ENCODE data around the gene UBE2I.

Gene UBE2I

DNA sequence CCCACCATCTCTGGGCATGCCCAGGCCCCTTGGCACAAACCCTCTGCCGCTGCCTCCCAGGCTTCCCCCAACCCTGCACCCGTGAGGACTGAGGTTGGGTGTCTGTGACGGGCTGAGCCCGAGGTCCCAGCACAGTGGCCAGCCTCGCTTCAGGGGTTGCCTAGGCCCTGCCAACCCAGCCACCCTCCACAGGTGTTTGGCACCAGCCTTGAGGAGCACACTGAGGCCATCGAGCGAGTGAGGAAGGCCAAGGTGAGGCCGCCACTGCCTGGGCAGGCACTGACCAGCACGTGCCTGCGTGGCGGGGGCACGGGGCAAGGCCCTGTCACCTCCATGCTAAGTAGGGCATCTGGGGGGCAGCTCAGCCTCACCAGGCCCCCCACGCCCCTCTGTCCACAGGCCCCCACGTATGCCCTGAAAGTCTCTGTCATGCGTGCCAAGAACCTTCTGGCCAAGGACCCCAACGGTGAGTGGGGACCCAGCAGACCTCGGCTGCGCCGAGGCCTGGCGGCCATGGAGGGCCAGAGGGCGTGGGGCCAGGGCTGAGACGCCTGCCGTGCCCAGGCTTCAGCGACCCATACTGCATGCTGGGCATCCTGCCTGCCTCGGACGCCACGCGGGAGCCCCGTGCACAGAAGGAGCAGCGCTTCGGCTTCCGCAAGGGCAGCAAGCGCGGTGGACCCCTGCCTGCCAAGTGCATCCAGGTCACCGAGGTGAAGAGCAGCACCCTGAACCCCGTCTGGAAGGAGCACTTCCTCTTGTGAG is 31.5 kb downstream of the UBE2I start:
- no peak for DNase-seq (ENCODE audit: low read depth)
- no peak overlapping the region for H3K4me3 ChIP-seq (ENCODE audit: low read length)
- TF ChIP-seq, protein P1, sequence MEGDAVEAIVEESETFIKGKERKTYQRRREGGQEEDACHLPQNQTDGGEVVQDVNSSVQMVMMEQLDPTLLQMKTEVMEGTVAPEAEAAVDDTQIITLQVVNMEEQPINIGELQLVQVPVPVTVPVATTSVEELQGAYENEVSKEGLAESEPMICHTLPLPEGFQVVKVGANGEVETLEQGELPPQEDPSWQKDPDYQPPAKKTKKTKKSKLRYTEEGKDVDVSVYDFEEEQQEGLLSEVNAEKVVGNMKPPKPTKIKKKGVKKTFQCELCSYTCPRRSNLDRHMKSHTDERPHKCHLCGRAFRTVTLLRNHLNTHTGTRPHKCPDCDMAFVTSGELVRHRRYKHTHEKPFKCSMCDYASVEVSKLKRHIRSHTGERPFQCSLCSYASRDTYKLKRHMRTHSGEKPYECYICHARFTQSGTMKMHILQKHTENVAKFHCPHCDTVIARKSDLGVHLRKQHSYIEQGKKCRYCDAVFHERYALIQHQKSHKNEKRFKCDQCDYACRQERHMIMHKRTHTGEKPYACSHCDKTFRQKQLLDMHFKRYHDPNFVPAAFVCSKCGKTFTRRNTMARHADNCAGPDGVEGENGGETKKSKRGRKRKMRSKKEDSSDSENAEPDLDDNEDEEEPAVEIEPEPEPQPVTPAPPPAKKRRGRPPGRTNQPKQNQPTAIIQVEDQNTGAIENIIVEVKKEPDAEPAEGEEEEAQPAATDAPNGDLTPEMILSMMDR (IDR thresholded peaks at IDR 0.05; ENCODE audit: insufficient read depth, low read depth, low read length, missing control alignments), result no peak

DNA sequence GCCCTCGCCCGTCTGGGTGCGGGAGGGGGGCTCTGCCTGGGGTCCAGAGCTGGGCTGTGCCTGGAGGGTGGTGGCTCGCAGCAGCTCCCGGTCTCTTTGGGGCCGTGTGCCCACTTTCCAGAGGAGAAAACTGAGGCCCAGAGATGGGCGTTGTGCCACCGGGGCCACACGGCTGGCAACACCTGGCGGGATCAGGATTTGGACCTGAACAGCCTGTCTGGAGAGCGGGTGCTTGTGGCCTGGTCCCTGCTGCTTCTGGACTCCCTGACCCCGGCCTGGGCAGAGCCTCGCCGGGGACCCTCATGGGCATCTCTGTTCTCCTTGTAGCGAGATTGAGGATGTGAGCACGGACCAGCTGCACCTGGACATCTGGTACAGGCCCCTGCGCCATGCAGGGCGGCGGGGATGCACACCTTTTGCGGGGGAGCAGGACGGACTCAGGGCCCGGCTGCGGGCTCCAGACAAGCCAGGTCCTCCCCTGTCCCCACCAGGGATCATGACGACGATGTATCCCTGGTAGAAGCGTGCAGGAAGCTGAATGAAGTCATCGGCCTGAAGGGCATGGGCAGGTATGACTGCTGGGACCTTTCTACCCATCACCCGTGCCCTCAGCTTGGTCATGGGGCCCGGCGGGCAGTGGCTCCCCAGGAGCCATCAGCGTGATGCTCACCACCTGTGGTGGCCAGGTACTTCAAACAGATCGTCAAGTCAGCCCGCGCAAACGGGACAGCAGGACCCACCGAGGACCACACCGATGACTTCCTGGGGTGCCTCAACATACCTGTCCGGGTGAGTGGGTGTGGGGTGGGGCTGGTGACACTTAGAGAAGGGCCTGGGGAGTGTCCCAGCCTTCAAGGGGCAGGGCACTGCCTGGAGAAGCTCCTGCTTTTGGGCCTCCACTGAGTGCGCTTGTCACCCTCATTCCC is 32.3 kb downstream of the UBE2I start:
- no peak for DNase-seq (ENCODE audit: low read depth)
- H3K4me3 ChIP-seq (ENCODE audit: low read length), result no peak overlapping the region
- TF ChIP-seq, protein P1 (IDR thresholded peaks at IDR 0.05; ENCODE audit: insufficient read depth, low read depth, low read length, missing control alignments), result no peak

DNA sequence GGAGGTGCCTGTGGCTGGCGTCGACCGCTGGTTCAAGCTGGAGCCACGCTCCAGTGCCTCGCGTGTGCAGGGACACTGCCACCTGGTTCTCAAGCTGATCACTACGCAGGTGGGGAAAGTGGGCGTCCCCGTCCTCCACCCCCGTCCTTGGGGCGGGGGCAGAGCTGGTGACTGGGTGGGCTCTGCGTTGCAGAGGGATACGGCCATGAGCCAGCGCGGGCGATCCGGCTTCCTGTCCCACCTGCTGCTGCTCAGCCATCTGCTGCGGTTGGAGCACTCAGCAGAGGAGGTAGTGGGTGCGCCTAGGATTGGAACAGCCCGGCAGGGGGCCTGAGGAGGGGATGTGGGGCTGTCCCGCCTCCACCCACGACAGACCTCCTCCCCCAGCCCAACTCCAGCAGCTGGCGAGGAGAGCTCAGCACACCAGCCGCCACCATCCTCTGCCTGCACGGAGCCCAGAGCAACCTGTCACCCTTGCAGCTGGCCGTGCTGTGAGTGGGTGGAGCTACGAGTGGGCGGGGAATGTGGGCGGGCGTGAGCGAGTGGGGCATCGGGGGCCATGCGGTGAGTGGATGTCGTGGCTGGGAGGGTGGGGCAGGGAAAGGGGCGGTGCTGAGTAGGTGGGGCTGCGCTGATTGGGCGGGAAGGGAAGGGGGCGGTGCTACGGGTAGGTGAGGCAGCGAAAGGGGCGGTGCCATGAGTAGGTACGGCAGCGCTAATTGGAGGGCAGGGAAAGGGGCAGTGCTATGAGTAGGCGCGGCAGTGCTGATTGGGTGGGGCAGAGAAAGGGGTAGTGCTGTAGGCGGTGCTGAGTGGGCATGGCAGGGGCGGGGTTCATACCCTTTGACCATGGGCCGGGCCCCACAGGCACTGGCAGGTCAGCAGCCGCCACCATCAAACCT is 33.3 kb downstream of the UBE2I start:
- TF ChIP-seq, protein P1 (IDR thresholded peaks at IDR 0.05; ENCODE audit: insufficient read depth, low read depth, low read length, missing control alignments), result peak; percentile 12
- peak overlapping the region; percentile 20 for H3K4me3 ChIP-seq (ENCODE audit: low read length)
- DNase-seq (ENCODE audit: low read depth), result peak; percentile 98

DNA sequence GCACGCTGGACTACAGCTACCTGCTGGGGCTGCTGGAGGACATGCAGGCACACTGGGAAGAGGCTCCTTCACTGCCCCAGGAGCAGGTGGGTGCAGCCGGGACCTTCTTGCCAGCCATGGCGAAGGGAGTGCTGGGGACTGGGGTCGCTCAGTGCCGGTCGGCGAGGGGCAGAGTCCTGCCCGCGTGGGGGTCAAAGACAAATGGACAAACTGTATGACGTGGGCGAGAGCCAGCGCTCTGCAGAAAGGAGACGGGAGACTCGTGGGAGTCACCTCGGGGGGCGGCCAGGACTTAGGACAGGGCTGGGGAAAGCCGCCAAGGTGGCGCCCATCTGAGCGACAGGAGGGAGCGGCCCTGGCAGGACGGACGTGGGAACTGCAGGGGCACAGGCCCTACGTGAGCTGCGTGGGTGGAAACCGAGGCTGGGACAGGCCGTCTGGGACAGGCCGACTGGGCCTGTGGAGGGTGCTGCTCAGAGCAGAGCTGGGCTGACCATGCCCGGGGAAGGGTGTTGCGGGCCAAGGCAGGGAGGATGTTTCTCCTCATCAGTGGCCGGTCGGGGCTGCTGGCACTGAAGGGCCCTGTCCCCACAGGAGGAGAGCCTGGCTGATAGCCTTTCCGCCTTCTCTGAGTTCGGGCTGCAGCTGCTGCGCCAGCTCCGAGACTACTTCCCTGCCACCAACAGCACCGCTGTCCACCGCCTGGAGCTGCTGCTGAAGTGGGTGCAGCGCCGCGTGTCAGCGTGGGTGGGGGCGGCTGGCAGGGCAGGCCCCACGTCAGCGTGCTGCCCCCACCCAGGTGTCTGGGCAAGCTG is 34.2 kb downstream of the UBE2I start:
- DNase-seq (ENCODE audit: low read depth), result no peak
- H3K4me3 ChIP-seq (ENCODE audit: low read length), result peak overlapping the region; percentile 20
- TF ChIP-seq, protein P1 (IDR thresholded peaks at IDR 0.05; ENCODE audit: insufficient read depth, low read depth, low read length, missing control alignments), result no peak

DNA sequence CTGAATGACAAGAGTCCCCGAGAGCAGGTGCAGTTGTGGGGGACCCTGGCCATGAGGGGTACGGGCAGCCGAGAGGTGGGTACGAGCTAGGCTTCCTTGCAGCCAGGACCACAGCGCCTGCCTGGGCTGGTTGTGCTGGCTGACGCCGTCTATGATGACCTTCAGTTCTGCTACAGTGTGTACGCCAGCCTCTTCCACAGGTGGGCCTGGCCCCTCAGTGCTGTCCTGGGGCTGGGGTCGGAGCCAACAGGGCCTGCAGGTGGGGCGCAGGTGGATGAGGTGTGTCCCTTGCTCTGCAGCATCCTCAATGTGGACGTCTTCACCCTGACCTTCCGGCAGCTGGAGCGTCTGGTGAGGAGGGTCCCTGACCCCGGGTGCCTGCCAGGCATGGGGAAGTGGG is 35.1 kb downstream of the UBE2I start:
- no peak for DNase-seq (ENCODE audit: low read depth)
- H3K4me3 ChIP-seq (ENCODE audit: low read length), result no peak overlapping the region
- TF ChIP-seq, protein P1 (IDR thresholded peaks at IDR 0.05; ENCODE audit: insufficient read depth, low read depth, low read length, missing control alignments), result no peak

GRCh38 chr16:1345087-1345486 is 35.7 kb downstream of the UBE2I start:
- H3K4me3 ChIP-seq (ENCODE audit: low read length), result no peak overlapping the region
- no peak for DNase-seq (ENCODE audit: low read depth)
- TF ChIP-seq, protein P1 (IDR thresholded peaks at IDR 0.05; ENCODE audit: insufficient read depth, low read depth, low read length, missing control alignments), result no peak

Measured in epithelial cell of esophagus (primary cell).